C4-2B (cell line): ENCODE results near the gene VPS39.

Experiments used
- H3K27ac ChIP-seq: fragments of 450-650 bp; 2 replicates; pipeline ENCODE4 v1.5.1; 2017
- ZFX ChIP-seq: fragments of 450-650 bp; IDR thresholded peaks from 2 replicates; pipeline ENCODE4 v1.6.1; 2017
- TF ChIP-seq, protein P1 (sequence below): fragments of 450-650 bp; conservative IDR thresholded peaks from 2 replicates; pipeline ENCODE4 v1.5.1; 2017; ENCODE audit warnings: mild to moderate bottlenecking

Gene VPS39

GRCh38 chr15:42135351-42135750, 72.8 kb downstream of the VPS39 start:
- H3K27ac ChIP-seq, result no peak overlapping the region
- TF ChIP-seq ZFX, result no peak
- TF ChIP-seq, protein P1, sequence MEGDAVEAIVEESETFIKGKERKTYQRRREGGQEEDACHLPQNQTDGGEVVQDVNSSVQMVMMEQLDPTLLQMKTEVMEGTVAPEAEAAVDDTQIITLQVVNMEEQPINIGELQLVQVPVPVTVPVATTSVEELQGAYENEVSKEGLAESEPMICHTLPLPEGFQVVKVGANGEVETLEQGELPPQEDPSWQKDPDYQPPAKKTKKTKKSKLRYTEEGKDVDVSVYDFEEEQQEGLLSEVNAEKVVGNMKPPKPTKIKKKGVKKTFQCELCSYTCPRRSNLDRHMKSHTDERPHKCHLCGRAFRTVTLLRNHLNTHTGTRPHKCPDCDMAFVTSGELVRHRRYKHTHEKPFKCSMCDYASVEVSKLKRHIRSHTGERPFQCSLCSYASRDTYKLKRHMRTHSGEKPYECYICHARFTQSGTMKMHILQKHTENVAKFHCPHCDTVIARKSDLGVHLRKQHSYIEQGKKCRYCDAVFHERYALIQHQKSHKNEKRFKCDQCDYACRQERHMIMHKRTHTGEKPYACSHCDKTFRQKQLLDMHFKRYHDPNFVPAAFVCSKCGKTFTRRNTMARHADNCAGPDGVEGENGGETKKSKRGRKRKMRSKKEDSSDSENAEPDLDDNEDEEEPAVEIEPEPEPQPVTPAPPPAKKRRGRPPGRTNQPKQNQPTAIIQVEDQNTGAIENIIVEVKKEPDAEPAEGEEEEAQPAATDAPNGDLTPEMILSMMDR, result no peak

DNA sequence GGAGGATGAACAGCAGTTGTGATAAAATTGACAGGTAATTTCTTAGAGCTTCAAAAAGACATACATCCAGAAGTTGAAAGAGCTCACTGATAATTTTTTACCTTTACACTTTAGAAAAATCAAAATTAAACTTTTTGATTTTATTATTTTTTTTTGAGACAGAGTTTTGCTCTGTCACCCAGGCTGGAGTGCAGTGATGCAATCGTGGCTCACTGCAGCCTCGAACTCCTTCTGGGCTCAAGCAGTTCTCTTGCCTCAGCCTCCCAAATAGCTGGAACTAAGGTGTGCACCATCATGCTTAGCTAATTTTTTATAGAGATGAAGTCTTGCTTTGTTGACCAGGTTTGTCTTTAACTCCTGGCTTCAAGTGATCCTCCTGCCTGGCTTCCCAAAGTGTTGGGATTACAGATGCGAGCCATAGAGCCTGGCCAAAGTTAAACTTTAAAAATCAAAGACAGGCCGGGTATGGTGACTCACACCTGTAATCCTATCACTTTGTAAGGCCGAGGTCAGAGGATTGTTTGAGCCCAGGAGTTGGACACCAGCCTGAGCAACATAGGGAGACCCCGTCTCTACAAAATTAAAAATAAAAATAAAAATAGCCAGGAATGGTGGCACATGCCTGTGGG, 73.4 kb downstream of the VPS39 start:
- H3K27ac ChIP-seq, result no peak overlapping the region
- TF ChIP-seq, protein P1, result no peak

DNA sequence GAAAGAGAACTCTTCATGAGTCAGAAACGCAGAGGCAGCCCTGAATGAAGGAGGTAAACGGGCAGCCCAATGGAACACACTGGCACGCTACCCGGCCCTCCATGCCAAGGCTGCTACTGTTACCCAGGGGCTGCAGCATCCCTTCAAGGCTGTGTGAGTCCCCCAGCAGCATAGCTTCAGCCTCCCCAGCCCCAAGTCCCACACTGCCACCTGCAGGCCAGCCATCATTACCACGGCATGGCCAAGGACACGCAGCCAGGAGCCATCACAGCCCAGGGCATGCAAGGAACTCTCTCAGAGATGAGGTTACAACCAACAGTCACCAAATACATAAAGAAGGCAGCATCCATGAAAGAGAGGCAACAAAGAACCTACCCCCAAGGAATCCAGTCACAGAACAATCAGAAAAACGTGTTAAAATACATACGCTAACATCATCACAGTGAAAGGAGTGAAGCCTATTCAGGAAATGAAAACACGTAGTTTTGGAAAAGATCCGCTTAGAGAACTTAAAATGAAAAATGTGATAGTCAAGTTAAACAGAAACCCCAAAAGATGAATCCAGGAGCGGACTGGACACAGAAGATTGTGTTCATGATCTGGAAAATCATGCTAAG, 74.1 kb downstream of the VPS39 start:
- no peak overlapping the region for H3K27ac ChIP-seq
- TF ChIP-seq, protein P1, result peak; percentile 97
- TF ChIP-seq ZFX, result no peak

GRCh38 chr15:42133356-42133755, 74.7 kb downstream of the VPS39 start:
- TF ChIP-seq, protein P1, result no peak
- H3K27ac ChIP-seq, result no peak overlapping the region

- TF ChIP-seq ZFX, result no peak
- TF ChIP-seq, protein P1, result no peak
- no peak overlapping the region for H3K27ac ChIP-seq
Measured at GRCh38 chr15:42131826-42132806, 76.0 kb downstream of the VPS39 start.

DNA sequence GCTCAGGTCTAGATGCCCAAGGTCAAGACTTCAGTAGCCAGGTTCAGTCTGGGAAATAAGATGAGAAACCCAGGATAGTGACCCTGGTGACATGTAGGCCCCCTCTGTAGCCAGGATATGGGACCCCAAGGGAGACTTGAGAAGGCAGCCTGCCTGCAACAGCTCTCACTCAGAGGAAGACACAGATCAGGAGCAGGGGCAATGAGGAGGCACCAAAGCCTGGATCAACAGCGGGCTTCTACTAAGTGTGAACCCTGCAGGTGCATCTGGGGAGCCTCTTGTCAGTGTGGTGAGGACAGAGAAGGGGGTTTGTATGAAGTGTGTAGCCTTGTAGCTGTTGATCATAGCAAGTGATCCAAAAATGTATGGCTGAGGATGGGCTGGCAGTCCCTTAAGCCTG, 77.1 kb downstream of the VPS39 start:
- no peak for TF ChIP-seq ZFX
- TF ChIP-seq, protein P1, result no peak
- no peak overlapping the region for H3K27ac ChIP-seq
